A549 (cell line): Measurements from ENCODE around the gene POC1B. TPM values are rescaled to one million over a fixed set of nuclear protein-coding genes. Genes with fewer than 3 reads are reported as not detected.

Experiments used
- ATAC-seq, 2 experiments: fragments of 200-7000 bp in 1 of 2; fragments of >200 bp in 1 of 2; cut with Nextera tagmentation in 1 of 2; cut with Tn5 transposase in 1 of 2; 3 replicates each; pipeline versions ENCODE4 v1.8.0 to v1.9.1; 2018 to 2020; ENCODE audit warnings: mild to moderate bottlenecking in 1 of 2, moderate library complexity in 1 of 2
- CTCF ChIA-PET: fragments of 300-600 bp; sonication (Branson Sonifier 250); formaldehyde crosslinking; extraction: SDS; loops from one replicate; lab custom pipeline; 2021; ENCODE audit warnings: antibody characterized with exemption, inconsistent platforms; lab: Yijun Ruan, JAX
- POLR2A ChIA-PET: fragments of 350-600 bp; formaldehyde crosslinking; extraction: SDS; loops from one replicate; lab custom pipeline; 2021; ENCODE audit warnings: antibody characterized with exemption, inconsistent platforms; lab: Yijun Ruan, JAX
- DNase-seq, 2 experiments: peaks; one replicate each; pipeline versions ENCODE4 v3.0.0 to v3.0.0-alpha.2; 2011 to 2016; ENCODE audit warnings: low read depth in 1 of 2, low spot score in 1 of 2
- FAIRE-seq: peaks from 2 replicates; lab custom pipeline; 2011; peaks lifted over from hg19 to GRCh38; lab: Jason Lieb, UNC
- H3K27ac ChIP-seq, 2 experiments: fragments of >200 bp; sonication (Bioruptor Twin); formaldehyde crosslinking; 3 replicates each; pipeline ENCODE4 v1.5.1; 2016 to 2017
- H3K4me1 ChIP-seq: fragments of >200 bp; sonication (Bioruptor Twin); formaldehyde crosslinking; 3 replicates; pipeline ENCODE4 v1.6.1; 2016
- H3K4me2 ChIP-seq: fragments of >200 bp; sonication (Bioruptor Twin); formaldehyde crosslinking; 3 replicates; pipeline ENCODE4 v1.6.1; 2016
- H3K4me3 ChIP-seq: fragments of >200 bp; sonication (Bioruptor Twin); formaldehyde crosslinking; 3 replicates; pipeline ENCODE4 v1.5.1; 2016
- H3K9me3 ChIP-seq: fragments of >200 bp; sonication (Bioruptor Twin); formaldehyde crosslinking; 3 replicates; pipeline ENCODE4 v1.6.1; 2016
- BCL3 ChIP-seq: fragments of >200 bp; sonication (Bioruptor Twin); formaldehyde crosslinking; IDR thresholded peaks from 3 replicates; pipeline ENCODE4 v1.6.1; 2016
- BHLHE40 ChIP-seq: IDR thresholded peaks from 2 replicates; pipeline ENCODE4 v1.6.1; 2012; ENCODE audit warnings: low read depth, low read length, inconsistent platforms
- CBX2 ChIP-seq: fragments of 200-600 bp; sonication (generic); IDR thresholded peaks from 2 replicates; pipeline ENCODE4 v1.6.1; 2016; ENCODE audit warnings: low read depth, mild to moderate bottlenecking, borderline replicate concordance
- CEBPB ChIP-seq, 2 experiments: fragments of >200 bp in 1 of 2; sonication (Bioruptor Twin) in 1 of 2; formaldehyde crosslinking in 1 of 2; IDR thresholded peaks; 2 replicates each; pipeline ENCODE4 v1.6.1; 2012 to 2016
- CHD4 ChIP-seq: fragments of 200-600 bp; sonication (generic); IDR thresholded peaks from 2 replicates; pipeline ENCODE4 v1.6.1; 2016; ENCODE audit warnings: antibody characterized with exemption, mild to moderate bottlenecking, borderline replicate concordance
- EP300 ChIP-seq, 2 experiments: fragments of >200 bp; sonication (Bioruptor Twin); formaldehyde crosslinking; IDR thresholded peaks; 2 replicates in 1 of 2; 3 replicates in 1 of 2; pipeline ENCODE4 v1.6.1; 2016 to 2017
- GATA3 ChIP-seq: IDR thresholded peaks from 2 replicates; pipeline ENCODE4 v1.6.1; 2012; ENCODE audit warnings: borderline replicate concordance
- HDAC2 ChIP-seq: fragments of 200-600 bp; sonication (generic); IDR thresholded peaks from 2 replicates; pipeline ENCODE4 v1.6.1; 2016
- HOXA7 ChIP-seq: fragments of 250-450 bp; sonication (Bioruptor Pico); IDR thresholded peaks from 2 replicates; pipeline ENCODE4 v1.5.0; 2020; ENCODE audit warnings: mild to moderate bottlenecking, moderate library complexity
- JUNB ChIP-seq: fragments of >200 bp; sonication (Bioruptor Twin); formaldehyde crosslinking; IDR thresholded peaks from 2 replicates; pipeline ENCODE4 v1.6.1; 2016
- KDM5A ChIP-seq: fragments of 200-600 bp; sonication (generic); IDR thresholded peaks from 2 replicates; pipeline ENCODE4 v1.6.1; 2016; ENCODE audit warnings: antibody characterized with exemption, mild to moderate bottlenecking
- MAZ ChIP-seq: fragments of 150-350 bp; IDR thresholded peaks from 2 replicates; pipeline ENCODE4 v1.6.1; 2014; ENCODE audit warnings: antibody characterized with exemption, low read depth, low read length, borderline replicate concordance
- MYC ChIP-seq: IDR thresholded peaks from 2 replicates; pipeline ENCODE4 v1.6.1; 2012; ENCODE audit warnings: mild to moderate bottlenecking, inconsistent platforms, low read length, improper control_type of control experiment, borderline replicate concordance
- NFE2L2 ChIP-seq: fragments of 150-350 bp; conservative IDR thresholded peaks from 2 replicates; pipeline ENCODE4 v1.6.1; 2014; ENCODE audit warnings: low read length
- NPAS2 ChIP-seq: fragments of 250-450 bp; sonication (Bioruptor Pico); IDR thresholded peaks from 2 replicates; pipeline ENCODE4 v1.8.0; 2022; ENCODE audit warnings: mild to moderate bottlenecking, moderate library complexity, borderline replicate concordance
- NR3C1 ChIP-seq: fragments of >200 bp; sonication (Bioruptor Twin); formaldehyde crosslinking; IDR thresholded peaks from 3 replicates; pipeline ENCODE4 v1.6.1; 2017
- PHF8 ChIP-seq: fragments of 200-600 bp; sonication (generic); IDR thresholded peaks from 2 replicates; pipeline ENCODE4 v1.6.1; 2016; ENCODE audit warnings: low read depth, mild to moderate bottlenecking, antibody characterized with exemption, moderate library complexity, borderline replicate concordance
- POLR2A ChIP-seq: IDR thresholded peaks from 2 replicates; pipeline ENCODE4 v1.6.1; 2012; ENCODE audit warnings: mild to moderate bottlenecking, low read length
- POLR2AphosphoS2 ChIP-seq: conservative IDR thresholded peaks from 2 replicates; pipeline ENCODE4 v1.6.1; 2012; ENCODE audit warnings: low read length, improper control_type of control experiment, inconsistent platforms
- RCOR1 ChIP-seq: fragments of 150-350 bp; IDR thresholded peaks from 2 replicates; pipeline ENCODE4 v1.6.1; 2014; ENCODE audit warnings: antibody characterized with exemption, low read length, low read depth
- RFX5 ChIP-seq: fragments of 450-650 bp; IDR thresholded peaks from 2 replicates; pipeline ENCODE4 v1.7.1; 2014; ENCODE audit warnings: antibody characterized with exemption, mild to moderate bottlenecking, moderate library complexity
- SMC3 ChIP-seq: fragments of >200 bp; sonication (Bioruptor Twin); formaldehyde crosslinking; IDR thresholded peaks from 3 replicates; pipeline ENCODE4 v1.6.1; 2018; ENCODE audit warnings: inconsistent platforms
- SREBF2 ChIP-seq: fragments of 450-650 bp; IDR thresholded peaks from 2 replicates; pipeline ENCODE4 v1.6.1; 2014; ENCODE audit warnings: mild to moderate bottlenecking, moderate library complexity
- ZC3H11A ChIP-seq: fragments of 450-650 bp; IDR thresholded peaks from 2 replicates; pipeline ENCODE4 v1.6.1; 2014; ENCODE audit warnings: antibody characterized with exemption, mild to moderate bottlenecking
- ZFP36 ChIP-seq: fragments of 450-650 bp; IDR thresholded peaks from 2 replicates; pipeline ENCODE4 v1.6.1; 2014; ENCODE audit warnings: borderline replicate concordance; ENCODE audit not compliant: partially characterized antibody
- WGBS: methylation state at CpG from one replicate; pipeline ENCODE4 v1.1.6; 2017; ENCODE audit errors: missing lambda C conversion rate; 5-methylcytosine and 5-hydroxymethylcytosine counted together
- polyA plus RNA-seq, 4 experiments: library from polyadenylated mRNA; depleted of rRNA in 3 of 4; stranded (reverse); fragments of >200 nt; fragmentation: RNase III in 1 of 4; extraction: RNeasy Plus Mini Kit Qiagen cat#74134 plus additional on column Dnase treatment in 1 of 4; gene quantifications; 2 replicates in 3 of 4; 3 replicates in 1 of 4; pipeline ENCODE4 v1.2.3, GENCODE V29; 2011 to 2017
- TF ChIP-seq, protein P1 (sequence below): IDR thresholded peaks from 2 replicates; pipeline ENCODE4 v1.6.1; 2012; ENCODE audit warnings: low read depth, borderline replicate concordance
- TF ChIP-seq, protein P2 (sequence below): fragments of >200 bp; sonication (Bioruptor Twin); formaldehyde crosslinking; IDR thresholded peaks from 3 replicates; pipeline ENCODE4 v1.5.1; 2016
- TF ChIP-seq, protein P3 (sequence below): fragments of >200 bp; sonication (Bioruptor Twin); formaldehyde crosslinking; IDR thresholded peaks from 2 replicates; pipeline ENCODE4 v1.6.1; 2016

POC1B gene
- polyA plus RNA-seq, 2 of the 4 experiments (the other 2 are of a cell fraction), result 10.8 to 38.6 TPM

DNA sequence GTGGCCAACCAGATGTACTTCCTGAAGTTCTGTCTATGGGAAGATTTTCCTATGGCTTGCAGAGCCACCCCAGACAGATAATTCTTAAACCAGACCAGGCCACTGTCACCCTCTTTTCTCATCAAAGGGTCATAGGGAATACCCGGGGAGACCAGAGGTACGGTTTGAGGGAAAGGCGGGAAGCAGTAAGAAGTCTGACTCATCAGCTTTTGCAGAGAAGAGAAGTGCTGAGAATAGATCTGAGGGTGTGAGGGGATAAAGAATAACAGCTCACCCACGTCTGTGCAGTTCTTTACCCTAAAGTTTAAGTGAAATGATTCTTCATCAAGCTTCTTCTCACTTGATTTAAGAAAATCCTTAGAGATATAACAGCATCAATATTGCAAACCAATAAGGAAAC lies 21.3 kb upstream of the POC1B start (continued):
- TF ChIP-seq CBX2, result no peak

GRCh38 chr12:89546151-89546550 lies 20.3 kb upstream of the POC1B start:
- DNase-seq (no peak), ATAC-seq (no peak)
- POLR2A ChIA-PET, result no interaction called here
- no peaks in the 10 kb centered on the region for H3K9me3 ChIP-seq
- no peak for TF ChIP-seq BCL3
- TF ChIP-seq ZC3H11A, result no peak
- no peak for TF ChIP-seq NR3C1
- TF ChIP-seq, protein P1, sequence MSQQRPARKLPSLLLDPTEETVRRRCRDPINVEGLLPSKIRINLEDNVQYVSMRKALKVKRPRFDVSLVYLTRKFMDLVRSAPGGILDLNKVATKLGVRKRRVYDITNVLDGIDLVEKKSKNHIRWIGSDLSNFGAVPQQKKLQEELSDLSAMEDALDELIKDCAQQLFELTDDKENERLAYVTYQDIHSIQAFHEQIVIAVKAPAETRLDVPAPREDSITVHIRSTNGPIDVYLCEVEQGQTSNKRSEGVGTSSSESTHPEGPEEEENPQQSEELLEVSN, result no peak
- no peak for TF ChIP-seq POLR2AphosphoS2
- TF ChIP-seq, protein P2, sequence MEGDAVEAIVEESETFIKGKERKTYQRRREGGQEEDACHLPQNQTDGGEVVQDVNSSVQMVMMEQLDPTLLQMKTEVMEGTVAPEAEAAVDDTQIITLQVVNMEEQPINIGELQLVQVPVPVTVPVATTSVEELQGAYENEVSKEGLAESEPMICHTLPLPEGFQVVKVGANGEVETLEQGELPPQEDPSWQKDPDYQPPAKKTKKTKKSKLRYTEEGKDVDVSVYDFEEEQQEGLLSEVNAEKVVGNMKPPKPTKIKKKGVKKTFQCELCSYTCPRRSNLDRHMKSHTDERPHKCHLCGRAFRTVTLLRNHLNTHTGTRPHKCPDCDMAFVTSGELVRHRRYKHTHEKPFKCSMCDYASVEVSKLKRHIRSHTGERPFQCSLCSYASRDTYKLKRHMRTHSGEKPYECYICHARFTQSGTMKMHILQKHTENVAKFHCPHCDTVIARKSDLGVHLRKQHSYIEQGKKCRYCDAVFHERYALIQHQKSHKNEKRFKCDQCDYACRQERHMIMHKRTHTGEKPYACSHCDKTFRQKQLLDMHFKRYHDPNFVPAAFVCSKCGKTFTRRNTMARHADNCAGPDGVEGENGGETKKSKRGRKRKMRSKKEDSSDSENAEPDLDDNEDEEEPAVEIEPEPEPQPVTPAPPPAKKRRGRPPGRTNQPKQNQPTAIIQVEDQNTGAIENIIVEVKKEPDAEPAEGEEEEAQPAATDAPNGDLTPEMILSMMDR, result no peak
- no peak for TF ChIP-seq CBX2
- TF ChIP-seq, protein P3, sequence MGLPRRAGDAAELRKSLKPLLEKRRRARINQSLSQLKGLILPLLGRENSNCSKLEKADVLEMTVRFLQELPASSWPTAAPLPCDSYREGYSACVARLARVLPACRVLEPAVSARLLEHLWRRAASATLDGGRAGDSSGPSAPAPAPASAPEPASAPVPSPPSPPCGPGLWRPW, result no peak
- no peak for TF ChIP-seq MYC
- no peak for TF ChIP-seq PHF8
- TF ChIP-seq CHD4, result no peak
- TF ChIP-seq HDAC2, result no peak
- TF ChIP-seq KDM5A, result no peak
- TF ChIP-seq RCOR1, result no peak
- TF ChIP-seq POLR2A, result no peak
- no peak for TF ChIP-seq GATA3
- TF ChIP-seq, all 56 proteins: peak for 0
- Histone ChIP-seq H3K27ac (0 out of 6 replicates have a peak overlapping the region, but pooled peaks of 1 of the 2 experiments have one; percentile 25), H3K4me2 (no peak overlapping the region), H3K4me1 (peaks cover 27% of the 10 kb centered on the region), H3K4me3 (no peak overlapping the region)
- no peak for FAIRE-seq
- WGBS, result 93% methylated on average over 4 of the region's 4 CpGs
- CTCF ChIA-PET, result interaction anchor here (1.6 kb wide), 1 partner anchor 161 kb away, joined by 4 read pairs; no protein-coding TSS in a partner anchor

DNA sequence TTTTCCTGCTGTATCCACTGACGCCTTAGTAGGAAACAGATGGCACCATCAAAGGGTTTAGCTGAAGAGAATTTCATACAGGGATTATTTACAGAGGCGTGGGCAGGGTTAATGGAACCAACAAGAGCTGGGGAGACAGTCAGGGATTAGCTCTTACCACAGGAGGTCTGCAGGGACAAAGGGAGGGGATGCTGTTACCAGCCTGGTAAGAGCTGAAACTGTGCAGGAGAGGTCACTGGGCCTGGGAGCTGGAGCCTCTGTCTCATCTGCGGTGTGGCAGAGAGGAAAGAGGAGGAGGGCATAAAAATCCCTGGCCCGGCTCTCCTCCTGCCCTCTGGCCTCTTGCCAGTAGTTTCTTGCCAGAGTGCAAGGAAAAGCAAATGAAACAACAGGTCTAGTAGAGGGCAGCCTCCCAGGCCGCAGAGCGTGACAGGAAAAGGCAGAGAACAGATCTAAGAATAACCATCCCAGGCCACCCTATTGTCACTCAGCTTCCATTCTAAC lies 18.9 kb upstream of the POC1B start:
- H3K4me2 ChIP-seq, result peak overlapping the region; percentile 34
- CTCF ChIA-PET, result interaction anchor here (0.8 to 3.2 kb wide), 7 partner anchors 16 to 1396 kb away, joined by 3 to 21 read pairs (median 3); no protein-coding TSS in a partner anchor
- no peak for TF ChIP-seq HOXA7
- no peak for TF ChIP-seq SMC3
- no peak for TF ChIP-seq RFX5
- TF ChIP-seq CHD4, result no peak
- no peak for TF ChIP-seq NPAS2
- TF ChIP-seq BHLHE40, result no peak
- no peak for TF ChIP-seq EP300 (IDR thresholded peaks at IDR 0.05)
- no peak for TF ChIP-seq MYC
- TF ChIP-seq JUNB, result no peak
- TF ChIP-seq CEBPB (IDR thresholded peaks at IDR 0.05), result no peak
- TF ChIP-seq NFE2L2, result no peak
- TF ChIP-seq ZFP36, result no peak
- TF ChIP-seq MAZ, result no peak
- TF ChIP-seq SREBF2, result no peak
- no peak for TF ChIP-seq GATA3

More for the DNA sequence above, 18.9 kb upstream of the POC1B start:
- DNase-seq (peak in 1 of 2 experiments; percentile 69), FAIRE-seq (no peak), ATAC-seq (peak; percentile 16 to 71; a peak in 4 of 6 replicates)
- POLR2A ChIA-PET, result no interaction called here
- H3K4me3 ChIP-seq, result no peak overlapping the region
- WGBS, result 40% methylated on average over 6 of the region's 6 CpGs
- no peaks in the 10 kb centered on the region for H3K9me3 ChIP-seq
- H3K27ac ChIP-seq, result peak overlapping the region; percentile 40 to 66; a peak in 5 of 6 replicates
- H3K4me1 ChIP-seq, result peaks cover 27% of the 10 kb centered on the region
